Epithelial cell of proximal tubule (primary cell): ENCODE data around the gene SMO. TPM values are rescaled to one million over a fixed set of nuclear protein-coding genes. Genes with fewer than 3 reads are reported as not detected.

Experiments used
- DNase-seq: peaks from one replicate; pipeline ENCODE4 v3.0.0-alpha.2; 2011; ENCODE audit warnings: low read depth
- H3K4me3 ChIP-seq: 2 replicates; pipeline ENCODE4 v1.5.1; 2011; ENCODE audit warnings: low read depth, mild to moderate bottlenecking, low read length
- CTCF ChIP-seq: conservative IDR thresholded peaks from 2 replicates; pipeline ENCODE4 v1.5.1; 2012; ENCODE audit warnings: low read depth, mild to moderate bottlenecking, low read length
- total RNA-seq: library from RNA; depleted of rRNA; stranded (reverse); fragments of >200 nt; gene quantifications from 2 replicates; pipeline ENCODE4 v1.2.3, GENCODE V29; 2015

The SMO gene
- total RNA-seq, 1 donor from 2014 or later = 25.5 TPM

GRCh38 chr7:129258649-129259389 lies 70.4 kb downstream of the SMO start:
- no peak for DNase-seq
- no peak for TF ChIP-seq CTCF
- no peak overlapping the region for H3K4me3 ChIP-seq

- DNase-seq = no peak
- TF ChIP-seq CTCF = no peak
- H3K4me3 ChIP-seq = no peak overlapping the region
Observed at GRCh38 chr7:129262324-129262723, 73.9 kb downstream of the SMO start.

Other genes starting within 250 kb of the SMO start
- gene TNPO3, start 133.5 kb upstream of the SMO start, total RNA-seq = 52.5 and 53.2 TPM in 2 replicates
- 3.9 and 14.3 TPM in 2 replicates for gene TSPAN33, start 43.9 kb upstream of the SMO start, total RNA-seq
- gene AHCYL2, start 36.4 kb downstream of the SMO start, total RNA-seq = 4.5 and 7.0 TPM in 2 replicates
- 6.3 and 6.9 TPM in 2 replicates for gene STRIP2, start 245.8 kb downstream of the SMO start, total RNA-seq